HG02973 (cell line): ENCODE data around the gene ENTREP3.
"Not testable (repeated sequence)": the region's sequence is repeated elsewhere in the genome, so short reads cannot be mapped to it uniquely, and the experiment has no call there.

ENCODE experiments used
- ATAC-seq: cut with Tn5 transposase; IDR thresholded peaks from one replicate; pipeline ENCODE4 v1.9.1; 2021; ENCODE audit warnings: moderate library complexity; ENCODE audit not compliant: unreplicated experiment

The ENTREP3 gene

GRCh38 chr1:155226188-155226909 is 28.9 kb downstream of the ENTREP3 start:
- no peak for ATAC-seq

- not testable (repeated sequence) for ATAC-seq
These were observed 29.9 kb downstream of the ENTREP3 start for GRCh38 chr1:155225404-155225759.

GRCh38 chr1:155223047-155223446 is 32.2 kb downstream of the ENTREP3 start:
- no peak for ATAC-seq

GRCh38 chr1:155220211-155220965 is 34.9 kb downstream of the ENTREP3 start:
- ATAC-seq, result not testable (repeated sequence)

GRCh38 chr1:155219592-155220031 is 35.7 kb downstream of the ENTREP3 start:
- no peak for ATAC-seq

GRCh38 chr1:155218854-155219591 is 36.3 kb downstream of the ENTREP3 start:
- ATAC-seq, result no peak

- ATAC-seq, result not testable (repeated sequence)
These were observed 40.6 kb downstream of the ENTREP3 start for GRCh38 chr1:155214702-155215101.

- ATAC-seq, result not testable (repeated sequence)
These were observed 43.2 kb downstream of the ENTREP3 start for GRCh38 chr1:155212051-155212440.

GRCh38 chr1:155211381-155212050 is 43.8 kb downstream of the ENTREP3 start:
- not testable (repeated sequence) for ATAC-seq

- ATAC-seq, result no peak
These were observed 44.8 kb downstream of the ENTREP3 start for GRCh38 chr1:155210314-155211104.

GRCh38 chr1:155209312-155209721 is 46.0 kb downstream of the ENTREP3 start:
- no peak for ATAC-seq

GRCh38 chr1:155208541-155209311 is 46.6 kb downstream of the ENTREP3 start, which contains the start of gene MTX1:
Gene MTX1, plus strand, starts transcription at chr1:155208695. Its CDS starts 110 bp downstream, at chr1:155208805.
- ATAC-seq, result peak; percentile 57

- ATAC-seq, result no peak
These were observed 47.3 kb downstream of the ENTREP3 start, which contains the start of gene THBS3 for GRCh38 chr1:155207806-155208540. Gene THBS3, minus strand, starts transcription at chr1:155207897. Its CDS starts 21 bp downstream, at chr1:155207876.

- no peak for ATAC-seq
These were observed 48.1 kb downstream of the ENTREP3 start for GRCh38 chr1:155206891-155207805.

- no peak for ATAC-seq
These were observed 49.2 kb downstream of the ENTREP3 start for GRCh38 chr1:155205969-155206593.

GRCh38 chr1:155205035-155205434 is 50.2 kb downstream of the ENTREP3 start:
- no peak for ATAC-seq
